HG03460 (cell line): ENCODE data around the gene GCSAM.
"Not testable (repeated sequence)": the region's sequence is repeated elsewhere in the genome, so short reads cannot be mapped to it uniquely, and the experiment has no call there.

ENCODE experiments used
- ATAC-seq: cut with Tn5 transposase; IDR thresholded peaks from one replicate; pipeline ENCODE4 v1.9.1; 2021; ENCODE audit not compliant: unreplicated experiment

Gene GCSAM

DNA sequence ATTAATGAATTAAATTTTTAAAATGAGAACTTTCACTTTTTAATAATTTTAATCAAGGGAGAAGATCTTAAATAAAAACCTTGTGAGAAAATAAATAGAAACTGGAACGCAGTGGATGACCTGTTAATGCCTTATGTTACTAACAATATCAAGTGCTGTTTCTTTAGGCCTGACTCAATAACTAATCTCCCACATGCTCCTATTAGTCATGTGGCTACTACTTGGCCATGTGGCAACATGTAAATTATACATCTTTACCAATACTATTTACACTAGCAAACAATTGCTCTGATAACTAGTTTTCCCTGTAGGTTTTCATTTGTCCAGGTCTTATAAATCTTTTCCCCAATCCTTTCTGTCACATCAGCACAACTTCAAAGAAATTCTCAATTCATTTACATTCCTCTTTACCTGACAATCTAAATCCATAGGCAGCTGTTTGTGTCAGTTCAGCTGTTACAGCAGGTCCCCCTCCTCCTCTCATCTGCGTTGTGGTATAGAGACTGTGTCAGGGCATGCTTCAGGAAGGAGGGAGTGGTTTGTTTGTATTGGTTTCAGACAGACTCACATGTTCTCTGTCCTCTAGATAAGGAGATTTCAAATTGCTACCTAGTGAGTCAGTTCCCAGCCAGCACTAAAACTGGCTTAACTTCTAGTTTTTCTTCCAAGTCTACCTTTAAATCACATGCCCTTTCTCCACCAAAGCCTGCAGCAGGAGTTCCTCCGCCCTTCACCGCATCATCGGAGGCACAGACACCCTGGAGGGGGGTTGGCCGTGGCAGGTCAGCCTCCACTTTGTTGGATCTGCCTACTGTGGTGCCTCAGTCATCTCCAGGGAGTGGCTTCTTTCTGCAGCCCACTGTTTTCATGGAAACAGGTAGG lies 58.2 kb downstream of the GCSAM start:
- ATAC-seq = no peak

DNA sequence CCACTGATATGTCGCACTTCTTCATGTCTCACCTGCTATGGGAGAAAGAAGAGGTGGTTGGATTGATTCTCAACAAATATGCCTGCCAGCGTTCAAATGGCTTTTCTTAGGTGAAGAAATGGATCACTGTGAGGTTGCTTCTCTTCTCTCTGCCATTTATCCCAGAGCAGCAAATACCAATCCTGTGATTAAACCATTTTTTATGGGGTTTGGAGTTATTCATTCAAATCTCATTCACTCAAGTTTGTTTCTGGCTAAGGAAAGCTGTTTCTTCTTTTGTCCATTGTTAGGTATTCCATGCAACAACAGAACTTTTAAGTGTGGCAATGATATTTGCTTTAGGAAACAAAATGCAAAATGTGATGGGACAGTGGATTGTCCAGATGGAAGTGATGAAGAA lies 59.0 kb downstream of the GCSAM start:
- ATAC-seq = no peak

DNA sequence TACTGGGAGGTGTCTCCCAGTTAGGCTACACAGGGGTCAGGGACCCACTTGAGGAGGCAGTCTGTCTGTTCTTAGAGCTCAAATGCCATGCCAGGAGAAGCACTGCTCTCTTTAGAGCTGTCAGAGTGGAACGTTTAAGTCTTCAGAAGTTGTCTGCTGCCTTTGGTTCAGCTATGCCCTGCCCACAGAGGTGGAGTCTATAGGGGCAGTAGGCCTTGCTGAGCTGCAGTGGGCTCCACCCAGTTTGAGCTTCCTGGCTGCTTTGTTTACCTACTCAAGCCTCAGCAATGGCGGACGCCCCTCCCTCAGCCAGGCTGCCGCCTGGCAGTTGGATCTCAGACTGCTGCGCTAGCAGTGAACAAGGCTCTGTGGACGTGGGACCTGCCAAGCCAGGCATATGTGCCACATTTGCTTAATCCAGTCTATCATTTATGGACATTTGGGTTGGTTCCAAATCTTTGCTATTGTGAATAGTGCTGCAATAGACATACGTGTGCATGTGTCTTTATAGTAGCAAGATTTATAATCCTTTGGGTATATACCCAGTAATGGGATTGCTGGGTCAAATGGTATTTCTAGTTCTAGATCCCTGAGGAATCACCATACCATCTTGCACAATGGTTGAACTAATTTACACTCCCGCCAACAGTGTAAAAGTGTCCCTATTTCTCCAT lies 60.5 kb downstream of the GCSAM start:
- not testable (repeated sequence) for ATAC-seq
